IMR-90 (cell line): ENCODE data around the gene PLB1.

Experiments
- BHLHE40 ChIP-seq: fragments of 150-350 bp; IDR thresholded peaks from 2 replicates; pipeline ENCODE4 v1.6.1; 2016; ENCODE audit warnings: mild to moderate bottlenecking, low read depth, low read length
- CTCF ChIP-seq: conservative IDR thresholded peaks from 2 replicates; pipeline ENCODE4 v1.5.1; 2012; ENCODE audit warnings: mild to moderate bottlenecking, low read depth, low read length, improper control_type of control experiment
- MAFK ChIP-seq: IDR thresholded peaks from 2 replicates; pipeline ENCODE4 v1.6.1; 2012; ENCODE audit warnings: low read depth, low read length, improper control_type of control experiment
- MXI1 ChIP-seq: IDR thresholded peaks from 2 replicates; pipeline ENCODE4 v1.6.1; 2012; ENCODE audit warnings: low read depth, mild to moderate bottlenecking, low read length, moderate library complexity, borderline replicate concordance
- POLR2A ChIP-seq: IDR thresholded peaks from 2 replicates; pipeline ENCODE4 v1.6.1; 2012; ENCODE audit warnings: mild to moderate bottlenecking, low read depth, low read length

GRCh38 chr2:28576714-28577113 is 80.9 kb downstream of the PLB1 start:
- TF ChIP-seq MAFK = no peak
- no peak for TF ChIP-seq CTCF
- no peak for TF ChIP-seq POLR2A
- no peak for TF ChIP-seq BHLHE40
- no peak for TF ChIP-seq MXI1
